SK-N-SH (cell line): ENCODE results near the gene TAOK3. TPM values are rescaled to one million over a fixed set of nuclear protein-coding genes. Genes with fewer than 3 reads are reported as not detected.

Experiments used
- CTCF ChIA-PET: fragments of 300-600, 350-600 bp; formaldehyde crosslinking; extraction: SDS; loops from one replicate; lab custom pipeline; 2021; lab: Yijun Ruan, JAX
- POLR2A ChIA-PET: fragments of 350-600 bp; sonication (Branson Sonifier 250); formaldehyde crosslinking; extraction: SDS; loops from one replicate; lab custom pipeline; 2020; ENCODE audit warnings: antibody characterized with exemption, inconsistent platforms; lab: Yijun Ruan, JAX
- DNase-seq: peaks from one replicate; pipeline ENCODE4 v3.0.0; 2012
- H2AFZ ChIP-seq: fragments of 200-600 bp; sonication (generic); 2 replicates; pipeline ENCODE4 v1.8.1; 2016; ENCODE audit warnings: antibody characterized with exemption, mild to moderate bottlenecking, low read depth
- H3F3A ChIP-seq: fragments of 200-600 bp; sonication (generic); replicated peaks from 2 replicates; pipeline ENCODE3; 2016; ENCODE audit warnings: antibody characterized with exemption, mild to moderate bottlenecking; ENCODE audit not compliant: insufficient read depth
- H3K27ac ChIP-seq, 2 experiments: fragments of 200-500 bp in 1 of 2; fragments of 200-600 bp in 1 of 2; sonication (Bioruptor generic) in 1 of 2; sonication (generic), shearing (Covaris generic) in 1 of 2; 2 replicates each; pipeline versions ENCODE4 v1.5.1 to v1.6.1; 2014 to 2016; ENCODE audit warnings: low read depth in 2 of 2, inconsistent platforms in 1 of 2, low read length in 1 of 2, mild to moderate bottlenecking in 1 of 2, mixed read lengths in 1 of 2
- H3K27me3 ChIP-seq: fragments of 200-600 bp; sonication (generic), shearing (Covaris generic); 2 replicates; pipeline ENCODE4 v1.6.1; 2016; ENCODE audit warnings: mixed run types; ENCODE audit not compliant: insufficient read depth
- H3K36me3 ChIP-seq, 2 experiments: fragments of 200-500 bp in 1 of 2; fragments of 200-600 bp in 1 of 2; sonication (Bioruptor generic) in 1 of 2; sonication (generic) in 1 of 2; replicated peaks in 1 of 2; 2 replicates each; pipeline versions ENCODE3 to v1.5.1; 2014 to 2016; ENCODE audit warnings: low read length in 1 of 2, mild to moderate bottlenecking in 1 of 2; ENCODE audit not compliant: insufficient read depth in 2 of 2, control insufficient read depth in 1 of 2
- H3K4me1 ChIP-seq, 2 experiments: fragments of 200-500 bp in 1 of 2; fragments of 200-600 bp in 1 of 2; sonication (Bioruptor generic) in 1 of 2; sonication (generic), shearing (Covaris generic) in 1 of 2; 2 replicates each; pipeline versions ENCODE4 v1.5.1 to v1.6.1; 2014 to 2016; ENCODE audit warnings: low read depth in 1 of 2, low read length in 1 of 2, mixed run types in 1 of 2; ENCODE audit not compliant: insufficient read depth in 2 of 2, control insufficient read depth in 1 of 2
- H3K4me2 ChIP-seq: fragments of 200-600 bp; sonication (generic), shearing (Covaris generic); 2 replicates; pipeline ENCODE4 v1.6.1; 2017; ENCODE audit warnings: mixed run types
- H3K4me3 ChIP-seq, 2 experiments: fragments of 200-500 bp in 1 of 2; fragments of 200-600 bp in 1 of 2; sonication (Bioruptor generic) in 1 of 2; sonication (generic), shearing (Covaris generic) in 1 of 2; 2 replicates each; pipeline versions ENCODE4 v1.5.1 to v1.8.1; 2014 to 2016; ENCODE audit warnings: low read depth in 2 of 2, inconsistent platforms in 1 of 2, low read length in 1 of 2, mild to moderate bottlenecking in 1 of 2, mixed read lengths in 1 of 2, moderate library complexity in 1 of 2
- H3K79me2 ChIP-seq: fragments of 200-600 bp; sonication (generic); 2 replicates; pipeline ENCODE4 v1.8.1; 2017; ENCODE audit warnings: mild to moderate bottlenecking; ENCODE audit not compliant: insufficient read depth
- H3K9ac ChIP-seq: fragments of 200-600 bp; sonication (generic); 2 replicates; pipeline ENCODE4 v1.6.1; 2017; ENCODE audit warnings: mixed run types
- H3K9me2 ChIP-seq: fragments of 200-600 bp; sonication (generic); 2 replicates; pipeline ENCODE4 v1.6.1; 2017; ENCODE audit warnings: mixed run types
- H3K9me3 ChIP-seq: fragments of 200-600 bp; sonication (generic); 2 replicates; pipeline ENCODE4 v1.6.1; 2017; ENCODE audit warnings: mixed run types, mild to moderate bottlenecking, moderate library complexity
- H4K20me1 ChIP-seq: fragments of 200-600 bp; sonication (generic); 2 replicates; pipeline ENCODE4 v1.6.1; 2017; ENCODE audit warnings: mild to moderate bottlenecking, mixed run types; ENCODE audit not compliant: insufficient read depth
- ELF1 ChIP-seq: IDR thresholded peaks from 2 replicates; pipeline ENCODE4 v1.4.0; 2012
- EP300 ChIP-seq, 2 experiments: IDR thresholded peaks; 2 replicates each; pipeline versions ENCODE4 v1.4.0 to v1.6.1; 2012; ENCODE audit warnings: borderline replicate concordance in 1 of 2, low read depth in 1 of 2, low read length in 1 of 2
- EZH2phosphoT487 ChIP-seq: fragments of 200-600 bp; sonication (generic); IDR thresholded peaks from 2 replicates; pipeline ENCODE4 v1.6.1; 2017; ENCODE audit warnings: low read depth, mixed run types, mild to moderate bottlenecking, antibody characterized with exemption, moderate library complexity, borderline replicate concordance
- FOXJ3 ChIP-seq: sonication (generic); formaldehyde crosslinking; IDR thresholded peaks from 2 replicates; pipeline ENCODE4 v1.5.1; 2020; ENCODE audit warnings: mild to moderate bottlenecking, missing genetic modification reagents
- FOXM1 ChIP-seq: IDR thresholded peaks from 2 replicates; pipeline ENCODE4 v1.4.0; 2012; ENCODE audit warnings: low read depth, mild to moderate bottlenecking
- GABPA ChIP-seq: IDR thresholded peaks from 2 replicates; pipeline ENCODE4 v1.4.0; 2012; ENCODE audit warnings: low read depth, mild to moderate bottlenecking
- JUND ChIP-seq: IDR thresholded peaks from 2 replicates; pipeline ENCODE4 v1.4.0; 2012
- NRF1 ChIP-seq: IDR thresholded peaks from 2 replicates; pipeline ENCODE4 v1.6.1; 2012; ENCODE audit warnings: low read depth, mild to moderate bottlenecking, low read length
- POLR2AphosphoS5 ChIP-seq: IDR thresholded peaks from 2 replicates; pipeline ENCODE4 v1.6.1; 2012; ENCODE audit warnings: low read depth, low read length
- RAD21 ChIP-seq: IDR thresholded peaks from 2 replicates; pipeline ENCODE4 v1.6.1; 2012; ENCODE audit warnings: mild to moderate bottlenecking, low read length
- REST ChIP-seq: IDR thresholded peaks from 2 replicates; pipeline ENCODE4 v1.6.1; 2012; ENCODE audit warnings: mild to moderate bottlenecking, low read depth, low read length, moderate library complexity
- RFX5 ChIP-seq: IDR thresholded peaks from 2 replicates; pipeline ENCODE4 v1.6.1; 2012; ENCODE audit warnings: mild to moderate bottlenecking, improper control_type of control experiment, low read length
- RXRA ChIP-seq: IDR thresholded peaks from 2 replicates; pipeline ENCODE4 v1.4.0; 2012; ENCODE audit warnings: low read depth, mild to moderate bottlenecking, borderline replicate concordance
- SMC3 ChIP-seq: IDR thresholded peaks from 2 replicates; pipeline ENCODE4 v1.6.1; 2012; ENCODE audit warnings: low read depth, low read length, improper control_type of control experiment
- TAF1 ChIP-seq: IDR thresholded peaks from 2 replicates; pipeline ENCODE4 v1.6.1; 2012; ENCODE audit warnings: low read depth, mild to moderate bottlenecking, low read length, moderate library complexity, borderline replicate concordance
- TCF12 ChIP-seq: IDR thresholded peaks from 2 replicates; pipeline ENCODE4 v1.4.0; 2012
- YY1 ChIP-seq: IDR thresholded peaks from 2 replicates; pipeline ENCODE4 v1.4.0; 2012; ENCODE audit warnings: low read depth, mild to moderate bottlenecking
- ZBTB33 ChIP-seq: IDR thresholded peaks from 2 replicates; pipeline ENCODE4 v1.4.0; 2012; ENCODE audit warnings: low read depth, borderline replicate concordance
- WGBS: methylation state at CpG from one replicate; pipeline ENCODE4 v1.1.6; 2017; ENCODE audit warnings: low lambda C conversion rate; 5-methylcytosine and 5-hydroxymethylcytosine counted together
- polyA plus RNA-seq, 3 experiments: library from polyadenylated mRNA; depleted of rRNA; stranded (reverse); fragments of >200 nt; gene quantifications; 2 replicates each; pipeline ENCODE4 v1.2.3, GENCODE V29; 2012
- TF ChIP-seq, protein P1 (sequence below): fragments of 200-600 bp; sonication (generic); IDR thresholded peaks from 2 replicates; pipeline ENCODE4 v1.6.1; 2017; ENCODE audit warnings: antibody characterized with exemption, mild to moderate bottlenecking, moderate library complexity

The TAOK3 gene
- polyA plus RNA-seq, 1 of the 3 experiments (the other 2 are of a cell fraction) = 18.1 TPM

- Histone ChIP-seq H4K20me1 (no peaks in the 10 kb centered on the region), H3K4me3 (no peak overlapping the region), H3F3A (peaks cover 29% of the 10 kb centered on the region), H3K9me3 (no peaks in the 10 kb centered on the region), H3K27ac (peak overlapping the region in 1 of 2 experiments; percentile 78; a peak in 2 of 4 replicates), H3K36me3 (peaks cover 3 to 5% of the 10 kb centered on the region in 2 experiments), H3K9ac (no peak overlapping the region; the same call in 1 of the 2 replicates), H3K4me2 (no peak overlapping the region), H3K27me3 (no peaks in the 10 kb centered on the region), H2AFZ (no peak overlapping the region), H3K4me1 (peaks cover 24 to 30% of the 10 kb centered on the region in 2 experiments; a peak in 3 of 4 replicates), H3K9me2 (no peaks in the 10 kb centered on the region), H3K79me2 (peaks cover 49% of the 10 kb centered on the region)
- DNase-seq = no peak
- TF ChIP-seq EP300 (IDR thresholded peaks at IDR 0.05; ENCODE audit: borderline replicate concordance in 1 of 2, low read depth in 1 of 2, low read length in 1 of 2) (no peak), JUND (no peak), GABPA (no peak), ELF1 (no peak), TAF1 (no peak), RFX5 (no peak), RAD21 (no peak), REST (no peak), NRF1 (no peak), FOXJ3 (CRISPR knock-in tag) (no peak), EZH2phosphoT487 (no peak), YY1 (no peak), SMC3 (no peak), FOXM1 (no peak), TCF12 (no peak), POLR2AphosphoS5 (no peak), ZBTB33 (no peak), RXRA (no peak)
- TF ChIP-seq, protein P1, sequence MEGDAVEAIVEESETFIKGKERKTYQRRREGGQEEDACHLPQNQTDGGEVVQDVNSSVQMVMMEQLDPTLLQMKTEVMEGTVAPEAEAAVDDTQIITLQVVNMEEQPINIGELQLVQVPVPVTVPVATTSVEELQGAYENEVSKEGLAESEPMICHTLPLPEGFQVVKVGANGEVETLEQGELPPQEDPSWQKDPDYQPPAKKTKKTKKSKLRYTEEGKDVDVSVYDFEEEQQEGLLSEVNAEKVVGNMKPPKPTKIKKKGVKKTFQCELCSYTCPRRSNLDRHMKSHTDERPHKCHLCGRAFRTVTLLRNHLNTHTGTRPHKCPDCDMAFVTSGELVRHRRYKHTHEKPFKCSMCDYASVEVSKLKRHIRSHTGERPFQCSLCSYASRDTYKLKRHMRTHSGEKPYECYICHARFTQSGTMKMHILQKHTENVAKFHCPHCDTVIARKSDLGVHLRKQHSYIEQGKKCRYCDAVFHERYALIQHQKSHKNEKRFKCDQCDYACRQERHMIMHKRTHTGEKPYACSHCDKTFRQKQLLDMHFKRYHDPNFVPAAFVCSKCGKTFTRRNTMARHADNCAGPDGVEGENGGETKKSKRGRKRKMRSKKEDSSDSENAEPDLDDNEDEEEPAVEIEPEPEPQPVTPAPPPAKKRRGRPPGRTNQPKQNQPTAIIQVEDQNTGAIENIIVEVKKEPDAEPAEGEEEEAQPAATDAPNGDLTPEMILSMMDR = no peak
- ChIA-PET POLR2A (interaction anchor here (0.6 kb wide), 1 partner anchor 724 kb away, joined by 5 read pairs; no protein-coding TSS in a partner anchor), CTCF (interaction anchor here (0.6 to 9.9 kb wide), 5 partner anchors 18 to 220 kb away, joined by 3 to 267 read pairs (median 4); partner anchors contain the start of genes SUDS3 and TAOK3)
- WGBS = 95% methylated on average over 5 of the region's 5 CpGs
These were observed 186.9 kb downstream of the TAOK3 start for GRCh38 chr12:118185602-118186397.
